HepG2 (cell line): ENCODE results near the gene IGSF21. TPM values are rescaled to one million over a fixed set of nuclear protein-coding genes. Genes with fewer than 3 reads are reported as not detected.

Source experiments
- ATAC-seq: fragments of 200-7000 bp; cut with Tn5 transposase; 3 replicates; pipeline ENCODE4 v1.9.1; 2020; ENCODE audit warnings: mild to moderate bottlenecking, moderate library complexity
- BruUV-seq: library from RNA; stranded (reverse); fragments of 400-500 nt; replicated peaks from 2 replicates; lab custom pipeline; 2021; lab: Mats Ljungman, UMichigan
- CTCF ChIA-PET: fragments of 300-600 bp; formaldehyde crosslinking; extraction: SDS; loops from one replicate; lab custom pipeline; 2021; ENCODE audit warnings: low total read pairs, inconsistent platforms, low intra/inter-chr PET ratio; lab: Yijun Ruan, JAX
- POLR2A ChIA-PET: fragments of 350-600 bp; sonication (Branson Sonifier 250); formaldehyde crosslinking; loops from one replicate; lab custom pipeline; 2020; ENCODE audit warnings: antibody characterized with exemption, inconsistent platforms; lab: Yijun Ruan, JAX
- DNase-seq: peaks from one replicate; pipeline ENCODE4 v3.0.0-alpha.2; 2015; ENCODE audit warnings: low spot score
- FAIRE-seq: peaks from 3 replicates; lab custom pipeline; 2011; peaks lifted over from hg19 to GRCh38; lab: Jason Lieb, UNC
- H2AFZ ChIP-seq: one replicate; pipeline ENCODE4 v1.6.1; 2011; ENCODE audit warnings: low read length, inconsistent platforms
- H3K27ac ChIP-seq: fragments of 300-600 bp; 3 replicates; pipeline ENCODE4 v1.8.0; 2011; ENCODE audit warnings: mixed run types, mild to moderate bottlenecking, mixed read lengths, low read length, inconsistent platforms; ENCODE audit not compliant: insufficient read depth; ENCODE audit errors: extremely low read length
- H3K27me3 ChIP-seq, 2 experiments: fragments of 200-600 bp in 1 of 2; 2 replicates in 1 of 2; 3 replicates in 1 of 2; pipeline versions ENCODE4 v1.6.0 to v1.8.0; 2011; ENCODE audit warnings: low read length in 2 of 2, mild to moderate bottlenecking in 2 of 2, moderate library complexity in 2 of 2, inconsistent platforms in 1 of 2; ENCODE audit not compliant: insufficient read depth in 2 of 2, control insufficient read depth in 1 of 2
- H3K36me3 ChIP-seq, 2 experiments: fragments of 200-600 bp in 1 of 2; replicated peaks in 1 of 2; 2 replicates in 1 of 2; 3 replicates in 1 of 2; pipeline versions ENCODE4 v1.5.1 to v1.8.0; 2011; ENCODE audit warnings: low read length in 2 of 2, inconsistent platforms in 1 of 2; ENCODE audit not compliant: insufficient read depth in 2 of 2, control insufficient read depth in 1 of 2
- H3K4me1 ChIP-seq: 2 replicates; pipeline ENCODE4 v1.5.1; 2012; ENCODE audit warnings: low read length, inconsistent platforms; ENCODE audit not compliant: insufficient read depth
- H3K4me2 ChIP-seq: 2 replicates; pipeline ENCODE4 v1.6.0; 2011; ENCODE audit warnings: low read depth, low read length, inconsistent platforms
- H3K4me3 ChIP-seq, 3 experiments: fragments of 200-600 bp in 1 of 3; sonication (generic), shearing (Covaris generic) in 1 of 3; replicated peaks in 1 of 3; 2 replicates each; pipeline ENCODE4 v1.5.1; 2011 to 2016; ENCODE audit warnings: low read length in 3 of 3, inconsistent platforms in 2 of 3, low read depth in 2 of 3, mild to moderate bottlenecking in 2 of 3, control low read depth in 1 of 3, mixed read lengths in 1 of 3; ENCODE audit not compliant: insufficient read depth in 1 of 3
- H3K79me2 ChIP-seq: one replicate; pipeline ENCODE4 v1.6.1; 2011; ENCODE audit warnings: low read length, inconsistent platforms; ENCODE audit not compliant: insufficient read depth
- H3K9ac ChIP-seq: 2 replicates; pipeline ENCODE4 v1.6.0; 2011; ENCODE audit warnings: mild to moderate bottlenecking, low read depth, low read length, inconsistent platforms; ENCODE audit not compliant: insufficient read depth
- H3K9me3 ChIP-seq: 2 replicates; pipeline ENCODE4 v1.5.1; 2012; ENCODE audit warnings: mild to moderate bottlenecking, low read length
- H4K20me1 ChIP-seq: 2 replicates; pipeline ENCODE4 v1.6.0; 2011; ENCODE audit warnings: inconsistent platforms, mild to moderate bottlenecking, low read length, moderate library complexity; ENCODE audit not compliant: insufficient read depth
- KAT7 ChIP-seq: IDR thresholded peaks from 2 replicates; pipeline ENCODE4 v1.6.1; 2018; ENCODE audit warnings: borderline replicate concordance, missing compliant biosample characterization
- ZNF280D ChIP-seq: sonication (generic); formaldehyde crosslinking; IDR thresholded peaks from 2 replicates; pipeline ENCODE4 v1.5.1; 2020; ENCODE audit warnings: mild to moderate bottlenecking, missing genetic modification reagents
- WGBS: methylation state at CpG from one replicate; pipeline ENCODE4 v1.1.6; 2017; ENCODE audit warnings: low lambda C conversion rate; 5-methylcytosine and 5-hydroxymethylcytosine counted together
- in situ Hi-C: cut with HindIII; loops from 2 replicates; pipeline ENCODE4 v1.10.0; 2017; ENCODE audit warnings: low pct_unique_long_range_greater_than_20kb; ENCODE audit not compliant: extremely low pct_ligation_motif_present
- intact Hi-C: fragments of 100-400 bp; cut with micrococcal nuclease; formaldehyde crosslinking; loops from one replicate; pipeline ENCODE4 v1.10.0; 2022; ENCODE audit not compliant: unreplicated experiment
- polyA plus RNA-seq, 8 experiments: library from polyadenylated mRNA; depleted of rRNA in 3 of 8; stranded (reverse) in 7 of 8; unstranded in 1 of 8; fragments of >200 nt; fragmentation: Illumina TruSeq in 4 of 8; extraction: Trizol in 4 of 8; gene quantifications; 2 replicates each; pipeline versions ENCODE4 v1.2.1 to v1.2.3, GENCODE V29; 2011 to 2016; ENCODE audit warnings: low read depth in 4 of 8, missing spikeins in 1 of 8, mixed read lengths in 1 of 8; ENCODE audit not compliant: insufficient read depth in 1 of 8
- total RNA-seq, 5 experiments: library from RNA; depleted of rRNA; stranded (reverse); fragments of >200 nt; fragmentation: Illumina TruSeq; extraction: Trizol; gene quantifications; 2 replicates each; pipeline ENCODE4 v1.2.3, GENCODE V29; 2016; ENCODE audit warnings: low read depth in 1 of 5
- TF ChIP-seq, protein P1 (sequence below): sonication (generic); formaldehyde crosslinking; IDR thresholded peaks from 2 replicates; pipeline ENCODE4 v1.5.0; 2020; ENCODE audit warnings: mild to moderate bottlenecking, missing genetic modification reagents, moderate library complexity

The IGSF21 gene
- total and polyA plus RNA-seq, 2 of the 13 experiments (the other 11 are each of a cell fraction or from before 2014, with no cell fraction given) = not detected

DNA sequence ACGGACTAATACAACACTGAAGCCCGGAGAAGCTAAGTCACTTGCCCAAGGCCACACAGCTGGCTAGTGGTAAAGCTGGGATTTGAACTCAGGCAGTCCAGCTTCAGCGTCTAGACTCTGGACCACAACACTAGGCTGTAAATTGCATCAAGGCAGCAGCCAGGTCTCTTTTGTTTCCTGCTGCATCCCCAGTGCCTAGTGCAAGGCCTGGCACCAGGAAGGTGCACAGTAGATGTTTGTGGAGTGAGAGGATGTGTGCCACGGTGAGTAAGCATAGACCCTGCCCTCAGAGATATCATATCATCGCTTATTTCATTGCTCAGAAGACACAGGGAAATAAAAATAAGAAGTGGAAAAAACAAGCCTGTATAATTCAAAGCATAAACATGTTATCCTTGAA is 40.9 kb downstream of the IGSF21 start (continued):
- no peak for TF ChIP-seq ZNF280D (CRISPR knock-in tag)

DNA sequence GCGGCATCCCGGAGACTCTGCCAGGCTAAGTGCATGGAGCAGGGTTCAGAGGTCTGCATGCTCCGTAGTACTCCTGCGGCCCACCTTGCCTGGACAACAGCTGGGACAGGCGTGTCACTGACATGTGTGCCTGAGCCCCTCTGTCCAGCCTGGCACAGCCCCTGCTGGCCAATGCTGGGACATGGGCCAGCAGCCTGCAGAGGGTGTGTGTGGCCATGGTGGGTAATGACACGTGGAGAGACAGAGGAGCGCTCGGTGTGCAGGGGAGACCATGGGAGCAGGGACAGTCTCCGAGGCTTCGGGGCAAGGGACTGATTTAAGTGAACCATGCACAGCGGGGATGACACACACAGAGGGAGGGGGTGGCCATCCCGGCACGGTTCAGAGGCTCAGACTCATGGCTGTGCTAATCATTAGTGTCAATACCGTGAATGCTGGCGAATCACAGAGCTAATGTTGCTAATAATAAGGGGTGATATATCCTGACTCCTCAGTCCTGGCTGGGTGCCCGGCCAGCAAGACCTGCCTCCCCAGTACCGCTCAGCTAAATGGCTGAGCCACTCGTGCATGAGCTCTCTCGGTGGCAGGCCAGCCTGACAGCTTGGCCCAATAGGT is 41.5 kb downstream of the IGSF21 start:
- Histone ChIP-seq H3K36me3 (no peaks in the 10 kb centered on the region), H2AFZ (no peak overlapping the region), H3K27me3 (peaks cover 3 to 45% of the 10 kb centered on the region in 2 experiments; a peak in 3 of 5 replicates), H3K4me3 (no peak overlapping the region), H3K27ac (no peak overlapping the region), H3K4me2 (no peak overlapping the region), H4K20me1 (no peaks in the 10 kb centered on the region), H3K79me2 (no peaks in the 10 kb centered on the region), H3K4me1 (no peaks in the 10 kb centered on the region), H3K9me3 (no peaks in the 10 kb centered on the region), H3K9ac (no peak overlapping the region)
- 6% methylated on average over 3 of the region's 19 CpGs for WGBS
- ATAC-seq (peak; percentile 98), DNase-seq (peak; percentile 9), FAIRE-seq (no peak)
- ChIA-PET POLR2A (no interaction called here), CTCF (no interaction called here)
- no TSS peak for BruUV-seq
- in situ Hi-C loops = no loop called here
- intact Hi-C loops = no loop called here
- TF ChIP-seq KAT7 = no peak
- TF ChIP-seq, protein P1, sequence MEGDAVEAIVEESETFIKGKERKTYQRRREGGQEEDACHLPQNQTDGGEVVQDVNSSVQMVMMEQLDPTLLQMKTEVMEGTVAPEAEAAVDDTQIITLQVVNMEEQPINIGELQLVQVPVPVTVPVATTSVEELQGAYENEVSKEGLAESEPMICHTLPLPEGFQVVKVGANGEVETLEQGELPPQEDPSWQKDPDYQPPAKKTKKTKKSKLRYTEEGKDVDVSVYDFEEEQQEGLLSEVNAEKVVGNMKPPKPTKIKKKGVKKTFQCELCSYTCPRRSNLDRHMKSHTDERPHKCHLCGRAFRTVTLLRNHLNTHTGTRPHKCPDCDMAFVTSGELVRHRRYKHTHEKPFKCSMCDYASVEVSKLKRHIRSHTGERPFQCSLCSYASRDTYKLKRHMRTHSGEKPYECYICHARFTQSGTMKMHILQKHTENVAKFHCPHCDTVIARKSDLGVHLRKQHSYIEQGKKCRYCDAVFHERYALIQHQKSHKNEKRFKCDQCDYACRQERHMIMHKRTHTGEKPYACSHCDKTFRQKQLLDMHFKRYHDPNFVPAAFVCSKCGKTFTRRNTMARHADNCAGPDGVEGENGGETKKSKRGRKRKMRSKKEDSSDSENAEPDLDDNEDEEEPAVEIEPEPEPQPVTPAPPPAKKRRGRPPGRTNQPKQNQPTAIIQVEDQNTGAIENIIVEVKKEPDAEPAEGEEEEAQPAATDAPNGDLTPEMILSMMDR (CRISPR knock-in tag) = peak; percentile 19; the same call in 1 of the 2 replicates
